ENCODE data around the gene SPRR2G.
"Not testable (repeated sequence)": the region's sequence is repeated elsewhere in the genome, so short reads cannot be mapped to it uniquely, and the experiment has no call there.

The SPRR2G gene

DNA sequence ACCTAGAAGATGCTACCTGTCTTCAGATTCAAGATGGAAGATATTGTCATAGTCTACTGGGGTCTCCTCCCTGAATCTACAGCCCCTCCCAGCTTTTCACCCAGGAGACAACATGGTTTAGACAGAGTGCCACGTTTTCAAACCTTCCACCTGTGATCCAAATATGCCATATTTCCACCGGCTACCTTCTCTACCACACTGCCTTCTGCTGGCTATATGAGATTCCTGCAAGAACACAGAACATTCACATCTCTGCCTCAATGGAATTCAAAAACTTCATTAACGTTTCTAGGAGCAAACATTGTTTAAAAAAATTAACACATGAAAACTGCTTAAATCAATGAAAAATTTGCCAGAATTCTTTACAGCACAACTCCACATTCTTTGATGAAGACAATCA lies 39.7 kb upstream of the SPRR2G start:
- H3K27ac ChIP-seq (ENCODE audit: low read length), result no peak overlapping the region
- no peak overlapping the region for H3K9ac ChIP-seq (ENCODE audit: low read length)
- TF ChIP-seq EZH2phosphoT487 (IDR thresholded peaks at IDR 0.05; ENCODE audit: low read depth) (no peak), CTCF (IDR thresholded peaks at IDR 0.05; ENCODE audit: low read depth, low read length) (peak; percentile 70)
- no peaks in the 10 kb centered on the region for H3K9me3 ChIP-seq (ENCODE audit: insufficient read depth, low read length)
- no peaks in the 10 kb centered on the region for H4K20me1 ChIP-seq (ENCODE audit: insufficient read depth, low read length)
- H2AFZ ChIP-seq (ENCODE audit: low read depth, low read length), result no peak overlapping the region
- H3K36me3 ChIP-seq (replicated peaks; ENCODE audit: low read depth, low read length), result no peaks in the 10 kb centered on the region
- H3K4me1 ChIP-seq (ENCODE audit: low read length), result no peaks in the 10 kb centered on the region
- no peaks in the 10 kb centered on the region for H3K79me2 ChIP-seq (ENCODE audit: low read length)
- no peak overlapping the region for H3K4me2 ChIP-seq (ENCODE audit: low read length)
- no peak overlapping the region for H3K4me3 ChIP-seq (ENCODE audit: low read length)
- H3K27me3 ChIP-seq (ENCODE audit: low read depth, low read length), result peaks cover 67% of the 10 kb centered on the region

GRCh38 chr1:153188301-153188700 lies 37.6 kb upstream of the SPRR2G start:
- H2AFZ ChIP-seq (ENCODE audit: low read depth, low read length); H3K9ac ChIP-seq (ENCODE audit: low read length); H4K20me1 ChIP-seq (ENCODE audit: insufficient read depth, low read length); H3K9me3 ChIP-seq (ENCODE audit: insufficient read depth, low read length); H3K4me1 ChIP-seq (ENCODE audit: low read length); H3K4me3 ChIP-seq (ENCODE audit: low read length); H3K36me3 ChIP-seq (replicated peaks; ENCODE audit: low read depth, low read length); H3K27ac ChIP-seq (ENCODE audit: low read length); H3K4me2 ChIP-seq (ENCODE audit: low read length); H3K79me2 ChIP-seq (ENCODE audit: low read length): not testable (repeated sequence)
- peaks cover 57% of the 10 kb centered on the region for H3K27me3 ChIP-seq (ENCODE audit: low read depth, low read length)

GRCh38 chr1:153180556-153180955 lies 29.9 kb upstream of the SPRR2G start:
- H3K4me2 ChIP-seq (ENCODE audit: low read length), result no peak overlapping the region
- H3K9ac ChIP-seq (ENCODE audit: low read length), result no peak overlapping the region
- no peak overlapping the region for H2AFZ ChIP-seq (ENCODE audit: low read depth, low read length)
- H3K27me3 ChIP-seq (ENCODE audit: low read depth, low read length), result peaks cover 61% of the 10 kb centered on the region
- H3K4me1 ChIP-seq (ENCODE audit: low read length), result no peaks in the 10 kb centered on the region
- H3K9me3 ChIP-seq (ENCODE audit: insufficient read depth, low read length), result no peaks in the 10 kb centered on the region
- no peak overlapping the region for H3K4me3 ChIP-seq (ENCODE audit: low read length)
- H3K36me3 ChIP-seq (replicated peaks; ENCODE audit: low read depth, low read length), result no peaks in the 10 kb centered on the region
- H3K27ac ChIP-seq (ENCODE audit: low read length), result no peak overlapping the region
- no peaks in the 10 kb centered on the region for H4K20me1 ChIP-seq (ENCODE audit: insufficient read depth, low read length)
- no peaks in the 10 kb centered on the region for H3K79me2 ChIP-seq (ENCODE audit: low read length)
- TF ChIP-seq CTCF (IDR thresholded peaks at IDR 0.05; ENCODE audit: low read depth, low read length), result peak; percentile 17
- no peak for TF ChIP-seq EZH2phosphoT487 (IDR thresholded peaks at IDR 0.05; ENCODE audit: low read depth)

- TF ChIP-seq EZH2phosphoT487 (IDR thresholded peaks at IDR 0.05; ENCODE audit: low read depth) (no peak), CTCF (IDR thresholded peaks at IDR 0.05; ENCODE audit: low read depth, low read length) (no peak)
- Histone ChIP-seq H3K79me2 (ENCODE audit: low read length) (no peaks in the 10 kb centered on the region), H4K20me1 (ENCODE audit: insufficient read depth, low read length) (no peaks in the 10 kb centered on the region), H2AFZ (ENCODE audit: low read depth, low read length) (no peak overlapping the region), H3K9ac (ENCODE audit: low read length) (no peak overlapping the region), H3K27me3 (ENCODE audit: low read depth, low read length) (peaks cover 69% of the 10 kb centered on the region), H3K4me1 (ENCODE audit: low read length) (no peaks in the 10 kb centered on the region), H3K27ac (ENCODE audit: low read length) (no peak overlapping the region), H3K4me2 (ENCODE audit: low read length) (no peak overlapping the region), H3K9me3 (ENCODE audit: insufficient read depth, low read length) (no peaks in the 10 kb centered on the region), H3K36me3 (replicated peaks; ENCODE audit: low read depth, low read length) (no peaks in the 10 kb centered on the region), H3K4me3 (ENCODE audit: low read length) (no peak overlapping the region)
Observed at GRCh38 chr1:153178922-153179321, 28.2 kb upstream of the SPRR2G start.

DNA sequence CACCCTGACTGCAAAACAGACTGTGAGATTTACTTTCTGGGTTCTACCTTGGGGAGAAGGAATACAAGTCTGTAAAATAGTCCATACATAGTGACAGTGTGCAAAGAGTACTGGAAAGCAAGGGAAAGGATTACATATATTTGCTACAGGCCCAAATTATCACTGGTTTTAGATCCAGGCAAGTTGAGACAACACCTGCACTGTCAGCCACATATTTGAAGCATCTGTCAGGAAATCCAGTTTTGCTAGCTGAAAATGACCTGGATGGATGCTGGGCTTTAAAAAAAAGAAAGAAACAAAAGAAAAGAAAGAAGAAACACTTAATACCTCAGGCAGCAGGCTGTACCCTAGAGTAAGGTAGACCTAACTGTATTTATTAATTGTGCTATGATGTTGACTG lies 23.9 kb upstream of the SPRR2G start:
- Histone ChIP-seq H4K20me1 (ENCODE audit: insufficient read depth, low read length) (no peaks in the 10 kb centered on the region), H3K27me3 (ENCODE audit: low read depth, low read length) (peaks cover 86% of the 10 kb centered on the region), H3K79me2 (ENCODE audit: low read length) (no peaks in the 10 kb centered on the region), H3K4me2 (ENCODE audit: low read length) (no peak overlapping the region), H3K4me3 (ENCODE audit: low read length) (no peak overlapping the region), H3K27ac (ENCODE audit: low read length) (no peak overlapping the region), H3K9me3 (ENCODE audit: insufficient read depth, low read length) (no peaks in the 10 kb centered on the region), H3K36me3 (replicated peaks; ENCODE audit: low read depth, low read length) (no peaks in the 10 kb centered on the region), H2AFZ (ENCODE audit: low read depth, low read length) (no peak overlapping the region), H3K9ac (ENCODE audit: low read length) (no peak overlapping the region), H3K4me1 (ENCODE audit: low read length) (no peaks in the 10 kb centered on the region)
- no peak for TF ChIP-seq EZH2phosphoT487 (IDR thresholded peaks at IDR 0.05; ENCODE audit: low read depth)
- no peak for TF ChIP-seq CTCF (IDR thresholded peaks at IDR 0.05; ENCODE audit: low read depth, low read length)
